HCT116 (cell line): ENCODE measurements around the gene LMBR1.

Experiments used
- CTCF ChIP-seq, 3 experiments: fragments of 200-600 bp in 1 of 3; sonication (generic) in 1 of 3; IDR thresholded peaks in 2 of 3; conservative IDR thresholded peaks in 1 of 3; 2 replicates each; pipeline ENCODE4 v1.5.1; 2012 to 2017; ENCODE audit warnings: low read depth in 2 of 3, low read length in 2 of 3, antibody characterized with exemption in 1 of 3, borderline replicate concordance in 1 of 3, control low read depth in 1 of 3, mild to moderate bottlenecking in 1 of 3, mixed read lengths in 1 of 3, mixed run types in 1 of 3, moderate library complexity in 1 of 3; ENCODE audit not compliant: insufficient read depth in 1 of 3
- EZH2 ChIP-seq: fragments of 200-600 bp; sonication (generic); IDR thresholded peaks from 2 replicates; pipeline ENCODE4 v1.6.1; 2017; ENCODE audit warnings: antibody characterized with exemption, mixed run types

GRCh38 chr7:156773966-156774365, 119.0 kb downstream of the LMBR1 start:
- TF ChIP-seq CTCF (IDR thresholded peaks at IDR 0.05 in 2 of 3, conservative IDR thresholded peaks at IDR 0.05 in 1 of 3; ENCODE audit: borderline replicate concordance in 1 of 3, insufficient read depth in 1 of 3, low read depth in 2 of 3, low read length in 2 of 3), result no peak
- no peak for TF ChIP-seq EZH2
